HG02943 (cell line): ENCODE data around the gene ROPN1.
A peak's percentile ranks its signal among the peaks of the same experiment; 100 is the strongest.
"Not testable (repeated sequence)": the region's sequence is repeated elsewhere in the genome, so short reads cannot be mapped to it uniquely, and the experiment has no call there.

Experiments
- ATAC-seq: cut with Tn5 transposase; IDR thresholded peaks from one replicate; pipeline ENCODE4 v1.9.1; 2021; ENCODE audit warnings: mild to moderate bottlenecking, low read depth, moderate library complexity; ENCODE audit not compliant: unreplicated experiment

The ROPN1 gene

GRCh38 chr3:124001366-124001765 is 9.4 kb upstream of the ROPN1 start:
- not testable (repeated sequence) for ATAC-seq

- no peak for ATAC-seq
Observed at GRCh38 chr3:123997543-123997942, 5.6 kb upstream of the ROPN1 start.

- no peak for ATAC-seq
Observed at GRCh38 chr3:123993818-123994217, 1.9 kb upstream of the ROPN1 start.

DNA sequence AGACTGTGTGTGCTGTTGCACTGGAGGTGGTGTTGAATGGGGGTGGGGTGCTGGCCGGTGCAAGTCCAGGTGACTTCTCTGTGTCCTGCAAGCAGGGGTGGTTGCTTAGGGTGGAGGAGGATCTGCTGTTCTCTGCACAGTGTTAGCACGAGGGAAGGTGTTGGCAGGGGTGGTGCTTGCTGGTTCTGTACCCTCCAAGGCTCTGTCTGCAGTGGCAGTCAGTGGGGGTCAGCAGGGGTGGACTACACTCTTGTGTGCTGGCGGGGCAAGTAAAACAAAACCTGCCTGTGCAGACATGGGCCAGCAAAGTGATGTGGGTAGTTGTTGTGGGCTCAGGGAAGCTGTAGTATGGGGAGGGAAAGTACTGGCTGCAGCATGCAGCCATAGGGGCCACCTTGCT is 5.5 kb downstream of the ROPN1 start:
- no peak for ATAC-seq

DNA sequence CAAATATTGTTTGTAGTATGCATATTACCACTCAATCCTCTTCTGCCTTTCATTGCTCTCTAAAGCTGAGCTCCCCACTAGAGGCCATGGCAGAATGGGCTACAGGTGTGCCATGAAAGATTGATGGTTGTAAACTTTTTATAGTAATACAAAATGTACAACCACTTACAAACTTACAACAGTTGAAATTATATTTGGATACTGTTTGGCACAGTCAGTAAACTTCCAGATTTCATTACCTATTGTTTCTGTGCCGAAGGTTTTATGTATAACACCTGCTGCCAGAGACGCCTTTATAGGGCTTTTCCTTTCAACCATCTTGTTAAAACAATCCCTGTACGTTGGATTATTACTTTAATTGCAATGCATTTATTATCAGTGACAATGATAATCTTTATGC is 7.0 kb downstream of the ROPN1 start:
- no peak for ATAC-seq

GRCh38 chr3:123984350-123984749 is 7.6 kb downstream of the ROPN1 start:
- ATAC-seq = no peak

- ATAC-seq = not testable (repeated sequence)
Observed at GRCh38 chr3:123981317-123981716, 10.6 kb downstream of the ROPN1 start.

DNA sequence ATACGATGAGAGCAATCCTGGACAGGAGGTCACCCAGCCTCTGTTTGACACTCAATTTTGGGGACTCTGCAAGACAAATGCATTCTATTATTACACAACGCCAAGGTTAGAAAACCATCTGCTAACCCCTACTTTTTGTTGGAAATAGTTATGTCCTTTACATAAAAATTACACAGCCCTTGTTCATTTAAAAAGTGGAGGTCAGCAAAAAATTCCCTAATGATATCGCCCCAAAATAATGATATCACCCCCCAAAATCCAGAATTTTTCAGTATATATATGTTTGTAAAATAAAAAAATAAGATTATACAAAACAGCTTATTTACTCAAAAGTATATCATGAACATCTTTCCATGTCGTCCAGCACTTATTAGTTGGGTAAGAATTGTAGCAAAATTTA is 11.4 kb downstream of the ROPN1 start:
- no peak for ATAC-seq

DNA sequence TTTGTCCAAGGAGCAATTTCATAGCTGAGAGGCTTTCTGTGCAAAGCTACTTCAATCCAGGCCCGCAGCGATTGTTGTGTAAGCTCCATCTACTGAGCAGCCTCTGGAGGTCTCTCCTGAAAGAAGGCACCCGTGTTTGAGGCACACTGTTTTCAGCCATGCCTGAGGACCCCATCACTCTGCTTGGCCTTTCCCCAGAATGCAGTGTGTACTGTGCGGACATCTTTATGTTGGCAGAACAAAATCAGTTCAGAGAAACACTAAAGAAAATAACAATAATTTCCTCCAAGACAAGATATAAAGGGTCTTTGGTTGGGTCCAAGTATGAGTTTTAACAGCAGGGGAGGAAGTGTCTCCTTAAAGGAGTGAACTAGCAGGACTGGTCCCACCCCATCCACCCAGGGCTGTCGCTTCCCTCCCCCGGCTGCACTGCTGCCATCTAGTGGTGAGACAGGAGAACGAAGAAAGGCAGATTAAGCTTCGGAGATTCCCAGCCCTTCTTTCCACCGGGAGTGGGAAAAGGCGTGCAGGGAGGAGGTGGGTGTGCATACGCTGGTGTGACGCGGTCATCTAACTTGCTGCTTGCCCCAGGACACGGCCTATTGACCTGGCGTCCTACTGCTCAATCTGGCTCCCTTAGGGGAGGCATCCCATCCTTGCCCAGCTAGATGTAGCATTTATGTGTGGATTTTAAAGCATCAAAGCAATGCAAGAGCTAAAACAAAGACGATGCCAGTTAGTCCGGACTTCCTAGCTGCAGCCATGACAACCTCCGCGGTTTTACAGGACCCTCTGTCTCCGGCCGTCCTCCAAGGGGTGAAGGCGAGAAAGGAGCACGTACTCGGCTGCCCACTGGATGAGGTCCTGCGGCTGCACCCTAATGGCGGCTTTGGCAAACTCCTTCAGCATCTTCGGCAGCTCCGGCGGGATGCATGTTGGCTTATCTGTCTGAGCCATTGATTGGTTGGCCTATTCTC is 12.1 kb downstream of the ROPN1 start:
- not testable (repeated sequence) for ATAC-seq

DNA sequence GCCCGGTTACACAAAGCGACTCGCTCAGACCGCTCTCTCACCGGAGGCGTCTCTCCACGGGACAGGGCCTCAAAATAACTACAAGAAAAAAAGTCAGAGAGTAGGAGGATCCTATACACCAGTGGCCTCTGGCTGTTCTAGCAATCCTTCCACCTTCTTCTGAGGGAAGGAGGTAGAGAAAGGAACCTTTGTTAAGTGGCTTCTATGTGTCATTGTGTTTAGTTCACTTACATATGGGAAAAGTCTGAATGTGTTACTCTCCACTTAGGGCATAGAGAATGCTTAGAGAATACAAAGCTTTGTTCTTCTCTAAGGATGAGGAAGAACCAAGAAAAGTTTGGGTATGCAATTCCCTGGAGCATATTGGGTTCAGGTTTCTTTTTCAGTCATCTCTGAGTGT is 15.0 kb downstream of the ROPN1 start:
- ATAC-seq = not testable (repeated sequence)

- not testable (repeated sequence) for ATAC-seq
Observed at GRCh38 chr3:123976181-123976898, 15.6 kb downstream of the ROPN1 start.

- not testable (repeated sequence) for ATAC-seq
Observed at GRCh38 chr3:123975030-123975429, 16.9 kb downstream of the ROPN1 start.

- no peak for ATAC-seq
Observed at GRCh38 chr3:123971406-123971805, 20.5 kb downstream of the ROPN1 start.

DNA sequence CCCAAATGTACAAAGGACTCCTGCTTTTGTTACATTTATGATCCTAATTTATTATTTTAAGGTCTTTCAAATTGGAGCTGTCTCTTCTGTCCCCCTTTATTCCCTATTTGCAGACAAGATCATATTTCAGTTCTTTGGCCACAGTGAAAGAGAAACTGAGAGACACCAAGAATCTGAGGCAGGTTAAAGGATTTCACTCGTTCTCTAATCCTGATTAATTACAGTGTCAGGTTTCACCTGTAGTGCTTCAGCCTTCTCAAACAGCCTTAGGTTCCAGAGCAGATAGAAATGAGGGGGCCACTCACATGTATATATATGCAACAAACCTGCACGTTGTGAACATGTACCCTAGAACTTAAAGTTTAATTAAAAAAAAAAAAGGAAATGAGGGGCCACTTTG is 24.7 kb downstream of the ROPN1 start:
- not testable (repeated sequence) for ATAC-seq

DNA sequence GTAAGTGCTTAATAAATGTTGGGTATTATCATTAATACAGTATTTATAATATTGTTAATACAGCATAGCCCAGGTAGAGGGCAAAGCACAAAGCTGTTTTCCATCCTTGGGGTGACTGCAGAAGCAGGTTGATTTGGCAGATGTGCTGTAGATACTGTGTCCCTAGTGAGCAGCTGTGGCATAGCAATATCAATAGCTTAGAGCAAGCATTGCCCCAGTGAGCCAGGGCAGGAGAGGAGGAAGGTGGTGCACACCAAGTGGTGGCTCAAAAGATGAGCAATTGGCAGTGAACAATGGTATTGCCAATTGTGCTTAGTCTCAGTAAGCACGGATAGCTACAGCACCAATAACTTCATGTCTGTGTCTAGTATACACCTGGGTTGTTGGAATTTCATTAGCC is 25.1 kb downstream of the ROPN1 start:
- ATAC-seq = not testable (repeated sequence)

- not testable (repeated sequence) for ATAC-seq
Observed at GRCh38 chr3:123964793-123965192, 27.1 kb downstream of the ROPN1 start.

GRCh38 chr3:123961508-123961856 is 30.4 kb downstream of the ROPN1 start:
- ATAC-seq = no peak

GRCh38 chr3:123960781-123961507 is 31.0 kb downstream of the ROPN1 start, which contains the start of gene CCDC14:
Gene CCDC14 (minus strand): TSS chr3:123961229. CDS start chr3:123961173, 56 bp downstream.
- peak; percentile 81 for ATAC-seq

DNA sequence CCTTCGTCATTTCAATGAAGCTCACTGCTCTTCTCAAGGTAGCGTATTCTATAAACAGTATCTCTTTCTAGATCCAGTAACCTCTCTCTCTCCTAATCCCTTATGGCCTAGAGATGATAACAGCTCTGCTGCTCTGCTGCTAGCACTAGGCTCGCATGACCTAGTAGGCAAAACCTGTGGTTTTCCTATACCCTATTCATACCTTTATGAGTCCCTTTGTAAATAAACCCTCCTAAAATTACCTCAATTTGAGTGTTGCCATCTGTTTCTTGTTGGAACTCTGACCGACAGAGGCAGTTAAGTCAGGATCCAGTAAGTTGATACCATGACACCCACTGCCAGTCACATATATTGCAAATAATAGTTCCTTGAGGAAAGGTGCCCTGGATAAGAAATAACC is 38.2 kb downstream of the ROPN1 start:
- no peak for ATAC-seq

GRCh38 chr3:123952844-123953520 is 38.9 kb downstream of the ROPN1 start:
- ATAC-seq = no peak
